ENCODE measurements around the gene KRTDAP. TPM values are rescaled to one million over a fixed set of nuclear protein-coding genes. Genes with fewer than 3 reads are reported as not detected.

KRTDAP gene
- polyA plus RNA-seq, 1 donor (not counting 4 experiments of a cell fraction or from before 2014, with no cell fraction given): 85.4 TPM

DNA sequence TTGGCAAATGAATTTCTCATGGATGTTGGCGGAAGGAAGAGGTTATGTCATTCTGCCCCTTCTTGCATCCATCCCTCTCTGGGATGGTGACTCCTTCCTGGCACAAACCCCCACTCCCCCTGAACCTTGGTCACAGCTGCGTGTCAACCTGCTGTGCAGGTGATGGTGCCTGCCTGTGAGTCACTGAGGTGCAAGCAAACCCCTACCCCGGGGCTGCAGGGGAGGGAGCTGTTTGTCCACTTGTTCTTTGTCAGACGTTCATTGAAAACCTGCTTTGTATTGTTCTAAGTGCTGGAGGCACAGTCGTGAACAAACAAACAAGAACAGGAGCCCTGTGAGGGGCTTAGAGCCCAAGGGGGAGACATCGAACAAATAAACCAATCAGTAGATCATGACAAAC lies 41.0 kb upstream of the KRTDAP start:
- Histone ChIP-seq H3K9me1 (ENCODE audit: control insufficient read depth, extremely low read depth, insufficient read depth, low read length) (no peaks in the 10 kb centered on the region), H3K27me3 (ENCODE audit: control insufficient read depth, extremely low read depth, insufficient read depth, low read length) (peaks cover 30% of the 10 kb centered on the region), H3K27ac (ENCODE audit: control insufficient read depth, insufficient read depth, low read length) (no peak overlapping the region), H3K9me3 (ENCODE audit: control insufficient read depth, low read depth, low read length) (no peaks in the 10 kb centered on the region), H3K36me3 (ENCODE audit: control insufficient read depth in 2 of 2, extremely low read depth in 1 of 2, insufficient read depth in 2 of 2, low read length in 2 of 2) (no peaks in the 10 kb centered on the region), H3K4me1 (ENCODE audit: control insufficient read depth, extremely low read depth, insufficient read depth, low read length) (no peaks in the 10 kb centered on the region), H3K79me2 (ENCODE audit: control insufficient read depth, insufficient read depth, low read length) (no peaks in the 10 kb centered on the region), H4K20me1 (ENCODE audit: control insufficient read depth, extremely low read depth, insufficient read depth, low read length) (no peaks in the 10 kb centered on the region), H2AFZ (ENCODE audit: control insufficient read depth, low read length) (no peak overlapping the region), H3K4me3 (ENCODE audit: control insufficient read depth in 2 of 3, extremely low read depth in 1 of 3, insufficient read depth in 2 of 3, low read depth in 1 of 3, low read length in 3 of 3) (no peak overlapping the region), H3K4me2 (ENCODE audit: control insufficient read depth, extremely low read depth, insufficient read depth, low read depth, low read length) (no peak overlapping the region), H3K9ac (ENCODE audit: control insufficient read depth, extremely low read depth, insufficient read depth, low read length) (no peak overlapping the region)
- dilution Hi-C loops (cut with MboI; ENCODE audit: extremely low pct_ligation_motif_present, low sequenced_read_pairs): no loop called here
- FAIRE-seq (no peak), DNase-seq (ENCODE audit: low read depth, low spot score) (no peak)
- TF ChIP-seq, protein P1, sequence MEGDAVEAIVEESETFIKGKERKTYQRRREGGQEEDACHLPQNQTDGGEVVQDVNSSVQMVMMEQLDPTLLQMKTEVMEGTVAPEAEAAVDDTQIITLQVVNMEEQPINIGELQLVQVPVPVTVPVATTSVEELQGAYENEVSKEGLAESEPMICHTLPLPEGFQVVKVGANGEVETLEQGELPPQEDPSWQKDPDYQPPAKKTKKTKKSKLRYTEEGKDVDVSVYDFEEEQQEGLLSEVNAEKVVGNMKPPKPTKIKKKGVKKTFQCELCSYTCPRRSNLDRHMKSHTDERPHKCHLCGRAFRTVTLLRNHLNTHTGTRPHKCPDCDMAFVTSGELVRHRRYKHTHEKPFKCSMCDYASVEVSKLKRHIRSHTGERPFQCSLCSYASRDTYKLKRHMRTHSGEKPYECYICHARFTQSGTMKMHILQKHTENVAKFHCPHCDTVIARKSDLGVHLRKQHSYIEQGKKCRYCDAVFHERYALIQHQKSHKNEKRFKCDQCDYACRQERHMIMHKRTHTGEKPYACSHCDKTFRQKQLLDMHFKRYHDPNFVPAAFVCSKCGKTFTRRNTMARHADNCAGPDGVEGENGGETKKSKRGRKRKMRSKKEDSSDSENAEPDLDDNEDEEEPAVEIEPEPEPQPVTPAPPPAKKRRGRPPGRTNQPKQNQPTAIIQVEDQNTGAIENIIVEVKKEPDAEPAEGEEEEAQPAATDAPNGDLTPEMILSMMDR (optimal IDR thresholded peaks at IDR 0.05 in 1 of 3, IDR thresholded peaks at IDR 0.05 in 1 of 3, conservative IDR thresholded peaks at IDR 0.05 in 1 of 3; ENCODE audit: extremely low read depth in 1 of 3, insufficient read depth in 2 of 3, low read length in 3 of 3): no peak
- no peak for TF ChIP-seq EZH2 (IDR thresholded peaks at IDR 0.05; ENCODE audit: low read length)

DNA sequence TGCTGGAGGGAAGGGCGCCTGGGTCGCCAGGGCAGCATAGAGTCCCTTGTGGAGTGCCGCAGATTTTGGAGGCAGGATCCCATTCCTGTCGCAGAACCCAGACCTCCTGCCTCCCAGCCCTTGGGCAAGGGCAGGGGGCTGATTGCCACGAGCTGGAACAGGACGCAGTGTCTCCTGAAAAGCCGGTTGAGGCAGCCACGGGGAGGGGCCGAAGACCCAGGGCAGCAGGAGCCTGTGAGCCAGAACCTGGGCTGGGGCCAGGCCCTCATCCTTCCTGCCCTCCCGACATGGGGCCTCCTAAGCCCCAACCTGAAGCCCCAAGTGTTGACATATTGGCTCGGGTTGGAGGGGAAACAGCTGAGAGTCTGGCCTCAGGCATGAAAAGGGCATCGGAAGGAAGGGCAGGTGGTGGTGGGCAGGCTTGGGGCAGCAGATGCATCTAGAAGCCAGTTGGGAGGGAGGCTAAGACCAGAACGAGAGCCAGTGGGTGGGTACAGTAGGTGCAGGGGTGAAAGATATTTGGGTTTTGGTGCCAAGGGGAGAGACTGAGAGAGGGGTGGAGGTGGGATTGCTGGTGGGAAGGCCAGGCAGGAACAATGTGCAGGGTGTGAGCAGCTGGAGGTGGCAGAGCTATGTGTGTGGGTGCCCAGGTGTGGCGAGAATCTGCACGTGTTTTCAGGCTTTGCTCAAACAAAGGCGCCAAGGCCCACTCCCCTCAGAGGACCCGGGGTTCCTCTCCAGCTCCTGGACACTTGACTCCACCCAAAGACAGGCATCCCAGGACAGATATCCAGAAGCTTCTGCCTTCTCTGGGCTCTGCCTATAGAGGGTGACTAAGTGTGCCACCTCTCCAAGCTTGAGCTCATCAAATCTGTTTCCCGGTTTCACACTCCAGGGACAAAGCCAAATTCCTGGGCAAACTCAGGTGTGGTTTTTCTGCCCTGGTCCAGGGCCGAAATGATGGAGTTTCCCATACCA lies 39.3 kb upstream of the KRTDAP start:
- Histone ChIP-seq H3K9me3 (ENCODE audit: control insufficient read depth, low read depth, low read length) (no peaks in the 10 kb centered on the region), H3K4me1 (ENCODE audit: control insufficient read depth, extremely low read depth, insufficient read depth, low read length) (no peaks in the 10 kb centered on the region), H3K4me2 (ENCODE audit: control insufficient read depth, extremely low read depth, insufficient read depth, low read depth, low read length) (no peak overlapping the region), H4K20me1 (ENCODE audit: control insufficient read depth, extremely low read depth, insufficient read depth, low read length) (no peaks in the 10 kb centered on the region), H3K79me2 (ENCODE audit: control insufficient read depth, insufficient read depth, low read length) (no peaks in the 10 kb centered on the region), H3K36me3 (ENCODE audit: control insufficient read depth in 2 of 2, extremely low read depth in 1 of 2, insufficient read depth in 2 of 2, low read length in 2 of 2) (no peaks in the 10 kb centered on the region), H2AFZ (ENCODE audit: control insufficient read depth, low read length) (no peak overlapping the region), H3K9ac (ENCODE audit: control insufficient read depth, extremely low read depth, insufficient read depth, low read length) (no peak overlapping the region), H3K9me1 (ENCODE audit: control insufficient read depth, extremely low read depth, insufficient read depth, low read length) (no peaks in the 10 kb centered on the region), H3K27me3 (ENCODE audit: control insufficient read depth, extremely low read depth, insufficient read depth, low read length) (peaks cover 29% of the 10 kb centered on the region), H3K4me3 (ENCODE audit: control insufficient read depth in 2 of 3, extremely low read depth in 1 of 3, insufficient read depth in 2 of 3, low read depth in 1 of 3, low read length in 3 of 3) (no peak overlapping the region), H3K27ac (ENCODE audit: control insufficient read depth, insufficient read depth, low read length) (no peak overlapping the region)
- FAIRE-seq (no peak), DNase-seq (ENCODE audit: low read depth, low spot score) (no peak)
- TF ChIP-seq, protein P1 (optimal IDR thresholded peaks at IDR 0.05 in 1 of 3, IDR thresholded peaks at IDR 0.05 in 1 of 3, conservative IDR thresholded peaks at IDR 0.05 in 1 of 3; ENCODE audit: extremely low read depth in 1 of 3, insufficient read depth in 2 of 3, low read length in 3 of 3): no peak
- TF ChIP-seq EZH2 (IDR thresholded peaks at IDR 0.05; ENCODE audit: low read length): peak; percentile 16
- dilution Hi-C loops (cut with MboI; ENCODE audit: extremely low pct_ligation_motif_present, low sequenced_read_pairs): no loop called here

Measured in keratinocyte (primary cell).